Measurements from ENCODE around the gene RLF. TPM values are rescaled to one million over a fixed set of nuclear protein-coding genes. Genes with fewer than 3 reads are reported as not detected.

The RLF gene
- total RNA-seq, 1 experiment from 2014 or later = 15.7 TPM

- BruUV-seq (replicated peaks) = no TSS peak
- H3K36me3 ChIP-seq (ENCODE audit: control insufficient read depth, insufficient read depth, low read length) = peaks cover 25% of the 10 kb centered on the region
- ATAC-seq (no peak), DNase-seq (ENCODE audit: low read depth, low spot score) (no peak)
- H3K9me3 ChIP-seq (ENCODE audit: control insufficient read depth, insufficient read depth, low read depth, low read length) = no peaks in the 10 kb centered on the region
- H3K4me3 ChIP-seq (ENCODE audit: low read depth in 2 of 2, low read length in 2 of 2) = no peak overlapping the region
- H3K27ac ChIP-seq (ENCODE audit: low read length) = no peak overlapping the region
- ChIA-PET CTCF (no interaction called here), POLR2A (interaction anchor here (0.6 kb wide), 1 partner anchor 70 kb away, joined by 5 read pairs; no protein-coding TSS in a partner anchor)
- in situ Hi-C loops (cut with HindIII; ENCODE audit: low pct_unique_long_range_greater_than_20kb, low sequenced_read_pairs) = no loop called here
- no peaks in the 10 kb centered on the region for H3K27me3 ChIP-seq (ENCODE audit: control insufficient read depth, insufficient read depth, low read length)
- intact Hi-C loops (cut with micrococcal nuclease; ENCODE audit: unreplicated experiment) = no loop called here
- TF ChIP-seq SIN3A (IDR thresholded peaks at IDR 0.05; ENCODE audit: borderline replicate concordance, insufficient read depth, low read depth, low read length) = no peak
- no peak for TF ChIP-seq TCF7L2 (IDR thresholded peaks at IDR 0.05; ENCODE audit: low read depth, low read length)
- no peak for TF ChIP-seq POLR2AphosphoS5 (IDR thresholded peaks at IDR 0.05; ENCODE audit: low read depth, low read length)
- no peak for TF ChIP-seq CTCF (IDR thresholded peaks at IDR 0.05)
- no peak for TF ChIP-seq REST (IDR thresholded peaks at IDR 0.05; ENCODE audit: insufficient read depth in 1 of 2, low read depth in 2 of 2, low read length in 1 of 2)
- H3K4me1 ChIP-seq (ENCODE audit: control insufficient read depth, insufficient read depth, low read length) = no peaks in the 10 kb centered on the region
Observed at GRCh38 chr1:40239626-40240025, 78.4 kb downstream of the RLF start.

GRCh38 chr1:40240390-40240789, 79.2 kb downstream of the RLF start:
- TF ChIP-seq CTCF (IDR thresholded peaks at IDR 0.05) (no peak), TCF7L2 (IDR thresholded peaks at IDR 0.05; ENCODE audit: low read depth, low read length) (no peak), REST (IDR thresholded peaks at IDR 0.05; ENCODE audit: insufficient read depth in 1 of 2, low read depth in 2 of 2, low read length in 1 of 2) (no peak), SIN3A (IDR thresholded peaks at IDR 0.05; ENCODE audit: borderline replicate concordance, insufficient read depth, low read depth, low read length) (no peak), POLR2AphosphoS5 (IDR thresholded peaks at IDR 0.05; ENCODE audit: low read depth, low read length) (no peak)
- no peaks in the 10 kb centered on the region for H3K27me3 ChIP-seq (ENCODE audit: control insufficient read depth, insufficient read depth, low read length)
- ChIA-PET POLR2A (no interaction called here), CTCF (no interaction called here)
- BruUV-seq (replicated peaks) = no TSS peak
- no peak overlapping the region for H3K4me3 ChIP-seq (ENCODE audit: low read depth in 2 of 2, low read length in 2 of 2)
- ATAC-seq (no peak), DNase-seq (ENCODE audit: low read depth, low spot score) (no peak)
- H3K9me3 ChIP-seq (ENCODE audit: control insufficient read depth, insufficient read depth, low read depth, low read length) = no peaks in the 10 kb centered on the region
- no peak overlapping the region for H3K27ac ChIP-seq (ENCODE audit: low read length)
- in situ Hi-C loops (cut with HindIII; ENCODE audit: low pct_unique_long_range_greater_than_20kb, low sequenced_read_pairs) (no loop called here), intact Hi-C loops (cut with micrococcal nuclease; ENCODE audit: unreplicated experiment) (no loop called here)
- H3K36me3 ChIP-seq (ENCODE audit: control insufficient read depth, insufficient read depth, low read length) = peaks cover 25% of the 10 kb centered on the region
- no peaks in the 10 kb centered on the region for H3K4me1 ChIP-seq (ENCODE audit: control insufficient read depth, insufficient read depth, low read length)
